ENCODE results near the gene CATSPER2.
"Not testable (repeated sequence)": the region's sequence is repeated elsewhere in the genome, so short reads cannot be mapped to it uniquely, and the experiment has no call there.

GRCh38 chr15:43662293-43662692 is 13.6 kb upstream of the CATSPER2 start:
- TF ChIP-seq, protein P1, sequence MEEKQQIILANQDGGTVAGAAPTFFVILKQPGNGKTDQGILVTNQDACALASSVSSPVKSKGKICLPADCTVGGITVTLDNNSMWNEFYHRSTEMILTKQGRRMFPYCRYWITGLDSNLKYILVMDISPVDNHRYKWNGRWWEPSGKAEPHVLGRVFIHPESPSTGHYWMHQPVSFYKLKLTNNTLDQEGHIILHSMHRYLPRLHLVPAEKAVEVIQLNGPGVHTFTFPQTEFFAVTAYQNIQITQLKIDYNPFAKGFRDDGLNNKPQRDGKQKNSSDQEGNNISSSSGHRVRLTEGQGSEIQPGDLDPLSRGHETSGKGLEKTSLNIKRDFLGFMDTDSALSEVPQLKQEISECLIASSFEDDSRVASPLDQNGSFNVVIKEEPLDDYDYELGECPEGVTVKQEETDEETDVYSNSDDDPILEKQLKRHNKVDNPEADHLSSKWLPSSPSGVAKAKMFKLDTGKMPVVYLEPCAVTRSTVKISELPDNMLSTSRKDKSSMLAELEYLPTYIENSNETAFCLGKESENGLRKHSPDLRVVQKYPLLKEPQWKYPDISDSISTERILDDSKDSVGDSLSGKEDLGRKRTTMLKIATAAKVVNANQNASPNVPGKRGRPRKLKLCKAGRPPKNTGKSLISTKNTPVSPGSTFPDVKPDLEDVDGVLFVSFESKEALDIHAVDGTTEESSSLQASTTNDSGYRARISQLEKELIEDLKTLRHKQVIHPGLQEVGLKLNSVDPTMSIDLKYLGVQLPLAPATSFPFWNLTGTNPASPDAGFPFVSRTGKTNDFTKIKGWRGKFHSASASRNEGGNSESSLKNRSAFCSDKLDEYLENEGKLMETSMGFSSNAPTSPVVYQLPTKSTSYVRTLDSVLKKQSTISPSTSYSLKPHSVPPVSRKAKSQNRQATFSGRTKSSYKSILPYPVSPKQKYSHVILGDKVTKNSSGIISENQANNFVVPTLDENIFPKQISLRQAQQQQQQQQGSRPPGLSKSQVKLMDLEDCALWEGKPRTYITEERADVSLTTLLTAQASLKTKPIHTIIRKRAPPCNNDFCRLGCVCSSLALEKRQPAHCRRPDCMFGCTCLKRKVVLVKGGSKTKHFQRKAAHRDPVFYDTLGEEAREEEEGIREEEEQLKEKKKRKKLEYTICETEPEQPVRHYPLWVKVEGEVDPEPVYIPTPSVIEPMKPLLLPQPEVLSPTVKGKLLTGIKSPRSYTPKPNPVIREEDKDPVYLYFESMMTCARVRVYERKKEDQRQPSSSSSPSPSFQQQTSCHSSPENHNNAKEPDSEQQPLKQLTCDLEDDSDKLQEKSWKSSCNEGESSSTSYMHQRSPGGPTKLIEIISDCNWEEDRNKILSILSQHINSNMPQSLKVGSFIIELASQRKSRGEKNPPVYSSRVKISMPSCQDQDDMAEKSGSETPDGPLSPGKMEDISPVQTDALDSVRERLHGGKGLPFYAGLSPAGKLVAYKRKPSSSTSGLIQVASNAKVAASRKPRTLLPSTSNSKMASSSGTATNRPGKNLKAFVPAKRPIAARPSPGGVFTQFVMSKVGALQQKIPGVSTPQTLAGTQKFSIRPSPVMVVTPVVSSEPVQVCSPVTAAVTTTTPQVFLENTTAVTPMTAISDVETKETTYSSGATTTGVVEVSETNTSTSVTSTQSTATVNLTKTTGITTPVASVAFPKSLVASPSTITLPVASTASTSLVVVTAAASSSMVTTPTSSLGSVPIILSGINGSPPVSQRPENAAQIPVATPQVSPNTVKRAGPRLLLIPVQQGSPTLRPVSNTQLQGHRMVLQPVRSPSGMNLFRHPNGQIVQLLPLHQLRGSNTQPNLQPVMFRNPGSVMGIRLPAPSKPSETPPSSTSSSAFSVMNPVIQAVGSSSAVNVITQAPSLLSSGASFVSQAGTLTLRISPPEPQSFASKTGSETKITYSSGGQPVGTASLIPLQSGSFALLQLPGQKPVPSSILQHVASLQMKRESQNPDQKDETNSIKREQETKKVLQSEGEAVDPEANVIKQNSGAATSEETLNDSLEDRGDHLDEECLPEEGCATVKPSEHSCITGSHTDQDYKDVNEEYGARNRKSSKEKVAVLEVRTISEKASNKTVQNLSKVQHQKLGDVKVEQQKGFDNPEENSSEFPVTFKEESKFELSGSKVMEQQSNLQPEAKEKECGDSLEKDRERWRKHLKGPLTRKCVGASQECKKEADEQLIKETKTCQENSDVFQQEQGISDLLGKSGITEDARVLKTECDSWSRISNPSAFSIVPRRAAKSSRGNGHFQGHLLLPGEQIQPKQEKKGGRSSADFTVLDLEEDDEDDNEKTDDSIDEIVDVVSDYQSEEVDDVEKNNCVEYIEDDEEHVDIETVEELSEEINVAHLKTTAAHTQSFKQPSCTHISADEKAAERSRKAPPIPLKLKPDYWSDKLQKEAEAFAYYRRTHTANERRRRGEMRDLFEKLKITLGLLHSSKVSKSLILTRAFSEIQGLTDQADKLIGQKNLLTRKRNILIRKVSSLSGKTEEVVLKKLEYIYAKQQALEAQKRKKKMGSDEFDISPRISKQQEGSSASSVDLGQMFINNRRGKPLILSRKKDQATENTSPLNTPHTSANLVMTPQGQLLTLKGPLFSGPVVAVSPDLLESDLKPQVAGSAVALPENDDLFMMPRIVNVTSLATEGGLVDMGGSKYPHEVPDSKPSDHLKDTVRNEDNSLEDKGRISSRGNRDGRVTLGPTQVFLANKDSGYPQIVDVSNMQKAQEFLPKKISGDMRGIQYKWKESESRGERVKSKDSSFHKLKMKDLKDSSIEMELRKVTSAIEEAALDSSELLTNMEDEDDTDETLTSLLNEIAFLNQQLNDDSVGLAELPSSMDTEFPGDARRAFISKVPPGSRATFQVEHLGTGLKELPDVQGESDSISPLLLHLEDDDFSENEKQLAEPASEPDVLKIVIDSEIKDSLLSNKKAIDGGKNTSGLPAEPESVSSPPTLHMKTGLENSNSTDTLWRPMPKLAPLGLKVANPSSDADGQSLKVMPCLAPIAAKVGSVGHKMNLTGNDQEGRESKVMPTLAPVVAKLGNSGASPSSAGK (IDR thresholded peaks at IDR 0.05): not testable (repeated sequence)
- TF ChIP-seq BRF1 (IDR thresholded peaks at IDR 0.05; ENCODE audit: borderline replicate concordance, extremely low read depth, insufficient read length); GABPA (tag; conservative IDR thresholded peaks at IDR 0.05; ENCODE audit: low read depth); MLX (CRISPR knock-in tag; conservative IDR thresholded peaks at IDR 0.05); CBX1 (IDR thresholded peaks at IDR 0.05; ENCODE audit: low read depth); FOXK2 (conservative IDR thresholded peaks at IDR 0.05 in 1 of 2, IDR thresholded peaks at IDR 0.05 in 1 of 2; ENCODE audit: low read depth in 2 of 2): not testable (repeated sequence)
- TF ChIP-seq, protein P2, sequence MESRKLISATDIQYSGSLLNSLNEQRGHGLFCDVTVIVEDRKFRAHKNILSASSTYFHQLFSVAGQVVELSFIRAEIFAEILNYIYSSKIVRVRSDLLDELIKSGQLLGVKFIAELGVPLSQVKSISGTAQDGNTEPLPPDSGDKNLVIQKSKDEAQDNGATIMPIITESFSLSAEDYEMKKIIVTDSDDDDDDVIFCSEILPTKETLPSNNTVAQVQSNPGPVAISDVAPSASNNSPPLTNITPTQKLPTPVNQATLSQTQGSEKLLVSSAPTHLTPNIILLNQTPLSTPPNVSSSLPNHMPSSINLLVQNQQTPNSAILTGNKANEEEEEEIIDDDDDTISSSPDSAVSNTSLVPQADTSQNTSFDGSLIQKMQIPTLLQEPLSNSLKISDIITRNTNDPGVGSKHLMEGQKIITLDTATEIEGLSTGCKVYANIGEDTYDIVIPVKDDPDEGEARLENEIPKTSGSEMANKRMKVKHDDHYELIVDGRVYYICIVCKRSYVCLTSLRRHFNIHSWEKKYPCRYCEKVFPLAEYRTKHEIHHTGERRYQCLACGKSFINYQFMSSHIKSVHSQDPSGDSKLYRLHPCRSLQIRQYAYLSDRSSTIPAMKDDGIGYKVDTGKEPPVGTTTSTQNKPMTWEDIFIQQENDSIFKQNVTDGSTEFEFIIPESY (CRISPR knock-in tag; IDR thresholded peaks at IDR 0.05): not testable (repeated sequence)

All from K562 (cell line).